Raji (cell line): ENCODE results near the gene LGR4.

ENCODE experiments used
- POLR2A ChIP-seq: IDR thresholded peaks from 2 replicates; pipeline ENCODE4 v1.6.1; 2011; ENCODE audit warnings: low read depth, low read length, control low read depth; ENCODE audit not compliant: insufficient read depth

The LGR4 gene

DNA sequence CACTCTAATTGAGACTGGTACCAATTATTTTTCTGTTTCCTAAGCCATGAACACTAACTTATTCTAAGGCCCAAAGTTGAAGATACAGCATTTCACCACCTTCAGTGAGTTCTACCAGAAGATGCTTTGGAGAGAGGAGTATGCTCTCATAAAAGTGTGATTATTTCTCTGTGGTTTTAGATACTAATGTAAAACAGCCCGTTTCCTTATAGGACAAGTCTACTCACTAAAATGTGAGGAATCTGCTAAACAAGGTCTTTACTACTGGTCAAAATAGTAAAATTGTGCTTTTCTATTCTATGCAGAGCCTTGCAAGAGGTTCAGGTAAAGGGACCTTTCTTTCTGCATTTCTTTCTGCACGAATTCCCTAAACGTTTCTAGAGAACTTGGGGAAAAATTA lies 2.4 kb downstream of the LGR4 start:
- no peak for TF ChIP-seq POLR2A

DNA sequence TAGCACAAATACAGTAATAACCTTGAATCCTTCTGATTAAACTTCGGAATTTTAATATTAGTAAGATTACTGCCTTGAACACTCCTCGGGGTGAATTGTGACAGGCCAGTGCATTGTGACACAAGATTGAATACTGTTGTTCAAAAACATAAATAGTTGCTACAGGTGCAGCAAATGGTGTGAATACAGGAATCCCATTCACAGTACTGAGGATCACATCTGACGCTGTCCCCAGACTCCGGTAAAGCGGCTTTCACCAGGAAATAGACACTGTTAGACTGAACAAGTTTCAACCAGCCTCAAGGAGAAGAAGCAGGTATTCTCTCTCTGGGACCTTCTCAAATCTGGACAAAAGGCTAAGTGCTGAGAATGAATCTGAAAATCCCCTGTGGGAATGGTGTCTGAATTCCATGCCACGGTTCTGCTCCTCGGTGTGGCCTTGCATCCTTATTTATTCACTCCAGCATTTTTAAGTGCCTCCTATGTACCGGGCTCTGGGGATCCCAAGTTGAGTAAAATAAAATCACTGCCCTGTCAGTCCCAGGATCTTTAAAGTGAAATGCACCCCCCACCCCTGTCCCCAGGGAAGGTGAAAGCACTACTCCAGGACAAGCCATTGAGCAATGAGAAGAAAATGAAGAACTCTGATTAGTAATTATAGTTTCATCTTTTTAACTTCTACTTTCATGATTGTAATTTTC lies 3.4 kb downstream of the LGR4 start:
- TF ChIP-seq POLR2A, result no peak

DNA sequence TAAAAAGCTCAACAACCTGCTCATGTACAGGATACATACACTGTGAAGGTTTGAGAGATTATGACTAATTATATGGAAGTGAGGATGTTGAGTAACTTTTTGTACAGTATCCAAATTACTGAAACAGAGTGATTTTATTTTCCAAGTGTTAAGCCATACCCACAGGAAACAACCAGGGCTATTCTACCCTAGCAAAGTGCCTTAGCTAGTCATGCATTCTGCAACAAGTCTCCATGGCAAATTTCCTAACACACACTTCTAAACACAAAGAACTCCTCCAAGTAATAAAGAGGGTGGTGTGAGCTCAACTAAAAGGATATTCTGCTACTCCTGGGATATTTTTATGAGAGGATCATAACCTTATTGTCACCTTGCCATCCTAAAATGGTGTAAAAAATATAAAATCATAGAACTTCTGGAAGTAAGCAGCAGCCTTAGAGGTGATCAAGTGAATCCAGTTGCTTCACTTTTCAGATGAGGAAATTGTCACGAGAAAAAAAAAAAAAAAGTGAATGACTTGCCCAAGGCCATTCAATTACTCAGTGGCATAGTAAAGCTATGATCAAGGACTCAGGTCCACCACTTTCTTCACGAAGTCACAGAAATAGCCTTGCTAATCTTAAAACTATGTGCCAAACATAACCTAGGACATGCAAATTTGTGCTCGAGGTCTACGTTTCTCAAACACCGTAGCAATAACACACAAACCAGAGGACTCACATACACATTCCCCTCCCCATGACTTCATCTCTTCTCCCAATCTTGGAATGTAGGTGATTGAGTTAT lies 4.2 kb downstream of the LGR4 start:
- TF ChIP-seq POLR2A, result no peak

DNA sequence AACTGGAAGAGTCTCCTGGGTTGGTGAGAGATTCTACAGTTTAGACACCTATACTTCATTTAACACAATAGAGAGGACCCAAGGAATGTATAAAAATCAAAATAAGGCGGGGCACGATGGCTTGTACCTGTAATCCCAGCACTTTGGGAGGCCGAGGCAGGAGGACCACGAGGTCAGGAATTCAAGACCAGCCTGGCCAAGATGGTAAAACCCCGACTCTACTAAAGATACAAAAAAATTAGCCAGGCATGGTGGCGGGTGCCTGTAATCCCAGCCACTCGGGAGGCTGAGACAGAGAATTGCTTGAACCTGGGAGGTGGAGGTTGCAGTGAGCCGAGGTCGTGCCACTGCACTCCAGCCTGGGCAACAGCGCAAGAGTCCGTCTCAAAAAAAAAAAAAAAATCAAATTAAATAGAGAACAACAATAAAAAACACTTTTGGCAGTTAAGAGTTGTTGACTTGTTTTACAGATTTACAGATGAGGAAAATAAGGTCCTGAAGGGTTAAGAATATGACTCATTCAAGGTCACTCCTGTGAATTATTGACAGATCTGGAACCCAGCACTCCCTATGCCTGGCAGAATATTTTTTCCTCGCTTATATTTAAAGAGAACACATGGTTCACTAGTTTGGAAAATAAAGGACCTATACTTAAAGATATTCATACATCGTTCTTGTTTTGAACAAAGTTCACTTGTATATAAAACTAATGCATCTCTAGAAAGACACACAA lies 5.2 kb downstream of the LGR4 start:
- no peak for TF ChIP-seq POLR2A

DNA sequence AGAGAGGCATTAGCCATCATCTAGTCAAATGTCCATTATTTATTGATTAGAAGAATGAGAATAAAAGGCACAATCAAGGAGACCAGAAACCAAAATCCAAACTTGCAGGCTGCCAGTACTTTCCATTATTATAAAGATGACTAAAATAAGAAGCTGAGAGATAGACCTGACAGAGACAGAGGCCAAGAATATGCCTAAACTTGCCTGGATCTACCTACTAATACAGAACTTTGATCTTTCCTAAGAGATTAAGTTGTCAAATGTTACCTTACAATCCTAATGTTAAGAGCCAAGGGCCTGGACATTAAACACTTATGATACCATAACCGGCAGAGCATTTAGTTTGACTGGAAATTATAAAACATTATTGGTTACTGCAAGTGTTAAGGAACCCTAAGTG lies 6.2 kb downstream of the LGR4 start:
- TF ChIP-seq POLR2A, result no peak

DNA sequence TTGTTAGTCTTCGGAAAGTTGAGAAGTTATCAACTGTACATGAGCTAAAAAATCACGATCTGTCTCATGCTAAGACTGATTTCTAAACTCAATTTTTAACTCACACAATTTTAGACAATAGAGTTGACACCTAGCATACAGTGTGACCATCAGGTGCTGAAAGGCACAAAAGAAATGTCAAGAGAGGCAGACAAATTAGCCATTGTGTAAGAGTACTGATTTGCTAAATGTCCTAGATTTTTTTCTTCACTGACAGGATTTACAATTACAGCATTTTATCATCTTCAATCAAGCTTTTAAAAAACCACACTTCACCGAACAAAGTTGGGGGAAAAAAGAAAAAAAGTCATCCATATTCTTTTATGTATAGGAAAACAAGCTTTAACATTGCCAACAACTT lies 7.0 kb downstream of the LGR4 start:
- no peak for TF ChIP-seq POLR2A

DNA sequence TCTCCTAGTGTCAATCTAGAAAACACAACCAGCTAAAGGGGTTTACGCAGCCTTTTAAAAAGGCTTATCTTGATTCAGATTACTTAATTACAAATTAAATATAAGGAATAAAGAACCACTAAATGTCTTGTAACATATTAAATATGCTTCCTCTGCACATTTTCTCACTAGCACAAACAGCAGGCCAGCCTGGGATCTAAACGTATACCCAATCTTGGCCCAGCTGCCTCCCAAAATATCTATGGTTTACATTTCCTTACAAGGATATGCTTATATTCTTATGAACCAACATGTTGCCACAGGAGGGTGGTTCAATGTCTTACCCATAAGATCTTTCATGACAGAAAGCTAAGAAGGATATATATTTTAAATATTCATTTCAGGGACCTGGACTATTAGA lies 7.7 kb downstream of the LGR4 start:
- TF ChIP-seq POLR2A, result no peak

DNA sequence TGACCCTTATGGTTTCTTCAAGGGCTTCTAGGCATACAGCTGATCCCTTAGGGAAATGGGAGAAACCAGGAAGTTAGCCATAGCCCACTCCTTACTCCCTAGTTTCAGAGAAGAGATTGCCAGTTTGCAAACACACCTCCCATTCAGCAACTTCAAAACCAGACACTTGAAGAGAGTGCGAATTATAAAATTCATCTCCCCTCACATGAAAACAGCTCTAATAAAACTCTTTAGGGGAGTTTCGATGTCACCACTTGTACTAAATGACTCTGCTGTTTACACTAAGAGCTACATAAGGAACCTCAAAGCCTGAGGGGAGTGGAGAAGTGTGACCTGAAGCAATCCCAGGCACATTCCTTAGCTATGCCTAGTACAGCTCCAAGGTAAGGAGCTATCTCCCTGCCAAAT lies 8.3 kb downstream of the LGR4 start:
- TF ChIP-seq POLR2A, result no peak

DNA sequence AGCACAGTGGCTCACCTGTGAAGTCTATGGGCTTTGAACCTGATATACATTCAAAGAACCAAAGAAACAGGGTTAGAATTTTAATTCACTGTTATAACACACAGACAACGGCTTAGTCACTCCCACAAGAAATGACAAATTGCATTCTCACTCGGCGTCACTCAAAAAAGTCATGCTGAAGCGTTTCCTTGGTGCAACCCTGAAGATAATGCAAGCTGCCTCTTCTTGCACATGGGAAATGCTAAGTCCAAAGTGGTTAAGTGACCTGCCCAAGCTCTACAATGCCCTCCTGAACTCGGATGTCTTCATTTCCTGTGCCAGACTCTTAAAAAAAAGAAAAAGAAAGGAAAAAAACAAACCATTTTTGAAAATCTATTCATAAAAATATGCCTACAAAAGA lies 10.0 kb downstream of the LGR4 start:
- TF ChIP-seq POLR2A, result no peak

DNA sequence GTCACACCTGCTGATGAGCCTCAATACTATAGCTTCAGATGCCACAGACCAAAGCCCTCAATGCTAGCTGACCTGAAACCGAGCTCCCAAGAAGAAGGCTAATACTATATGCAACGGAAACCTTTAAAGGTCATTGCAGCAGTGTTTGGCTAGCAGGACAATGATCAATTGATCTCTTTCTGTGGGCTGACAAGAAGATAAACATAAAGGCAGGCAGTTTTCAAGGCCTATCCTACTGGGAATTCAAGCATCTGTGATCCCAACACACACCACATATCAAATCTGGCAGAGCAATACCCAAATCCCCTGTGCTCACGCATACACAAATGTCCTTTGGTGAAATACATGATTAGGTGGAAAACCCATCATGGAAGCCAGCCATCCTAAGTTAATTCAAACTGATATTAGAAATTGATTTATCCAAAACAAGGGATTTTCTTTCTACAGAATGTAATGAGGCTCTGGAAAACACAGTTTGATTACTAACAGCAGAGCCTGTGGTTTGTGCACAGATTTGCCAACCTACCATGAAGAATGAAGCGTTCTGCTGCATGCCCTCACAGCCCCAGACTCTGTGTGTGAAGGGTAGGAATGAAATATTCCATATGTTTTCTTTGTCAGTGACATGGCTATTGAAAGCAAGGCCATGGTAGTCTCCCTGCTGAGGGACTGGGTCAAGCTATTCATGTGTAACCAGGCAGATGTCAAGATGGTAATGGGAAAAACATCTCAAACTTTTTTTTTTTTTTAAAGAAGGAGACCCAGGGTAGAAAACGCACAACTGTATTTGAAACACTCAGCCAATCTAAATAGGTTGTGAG lies 12.2 kb downstream of the LGR4 start:
- TF ChIP-seq POLR2A, result no peak

DNA sequence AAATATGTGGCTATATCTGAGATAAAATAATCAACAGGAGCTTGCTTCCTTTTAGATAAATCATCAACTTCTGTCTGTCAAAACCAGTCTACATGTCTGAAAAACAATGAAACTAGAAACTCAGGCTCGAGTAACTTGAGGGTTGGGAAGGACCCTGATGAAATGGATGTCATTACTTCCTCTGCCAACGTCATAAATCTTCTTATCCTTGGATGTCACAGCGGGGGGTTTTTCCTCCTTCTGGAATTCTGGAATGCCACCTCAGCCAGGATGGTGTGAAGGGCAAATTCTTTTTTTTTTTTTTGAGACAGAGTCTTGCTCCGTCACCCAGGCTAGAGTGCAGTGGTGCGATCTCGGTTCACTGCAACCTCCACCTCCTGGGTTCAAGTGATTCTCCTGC lies 13.4 kb downstream of the LGR4 start:
- no peak for TF ChIP-seq POLR2A

DNA sequence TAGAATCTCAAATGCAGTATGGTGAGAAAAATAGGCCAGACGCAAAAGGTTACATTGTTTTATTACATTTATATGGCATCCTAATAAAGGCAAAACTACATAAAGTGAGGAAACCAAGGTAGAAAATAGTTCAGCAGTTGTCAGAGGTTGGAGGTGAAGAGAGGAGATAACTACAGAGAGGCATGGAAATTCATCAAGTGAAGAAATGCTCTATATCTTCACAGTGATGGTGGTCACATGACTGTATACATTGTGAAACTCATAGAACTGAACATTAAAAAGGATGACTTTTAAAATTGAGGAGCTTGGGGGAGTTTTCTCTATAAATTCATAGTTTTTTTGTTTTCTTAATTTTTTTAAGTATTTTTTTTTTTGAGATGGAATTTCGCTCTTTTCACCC lies 14.4 kb downstream of the LGR4 start:
- TF ChIP-seq POLR2A, result no peak

DNA sequence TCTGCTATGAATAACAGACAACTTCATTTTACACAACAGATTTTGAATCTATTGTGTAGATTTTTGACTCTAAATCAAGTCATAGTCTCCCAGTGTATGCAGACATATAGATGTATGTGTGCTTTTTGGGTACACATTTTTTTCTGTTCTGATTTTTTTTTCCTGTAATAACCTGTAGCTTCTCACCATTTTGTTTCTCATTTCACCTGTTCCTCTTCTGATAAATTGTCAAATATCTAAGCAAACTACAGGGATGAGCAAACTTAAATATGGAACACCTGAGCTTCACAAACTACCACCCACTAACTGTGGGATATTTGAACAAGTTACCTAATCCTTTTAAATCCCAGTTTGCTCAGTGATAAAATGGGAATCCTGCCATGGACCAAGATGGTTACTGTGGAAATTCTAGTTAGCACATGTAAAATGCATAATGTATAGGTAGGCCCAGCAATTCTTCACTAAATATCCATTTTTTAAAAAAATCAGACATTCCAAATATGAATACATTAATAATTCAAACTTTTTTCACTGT lies 15.7 kb downstream of the LGR4 start:
- TF ChIP-seq POLR2A, result no peak

DNA sequence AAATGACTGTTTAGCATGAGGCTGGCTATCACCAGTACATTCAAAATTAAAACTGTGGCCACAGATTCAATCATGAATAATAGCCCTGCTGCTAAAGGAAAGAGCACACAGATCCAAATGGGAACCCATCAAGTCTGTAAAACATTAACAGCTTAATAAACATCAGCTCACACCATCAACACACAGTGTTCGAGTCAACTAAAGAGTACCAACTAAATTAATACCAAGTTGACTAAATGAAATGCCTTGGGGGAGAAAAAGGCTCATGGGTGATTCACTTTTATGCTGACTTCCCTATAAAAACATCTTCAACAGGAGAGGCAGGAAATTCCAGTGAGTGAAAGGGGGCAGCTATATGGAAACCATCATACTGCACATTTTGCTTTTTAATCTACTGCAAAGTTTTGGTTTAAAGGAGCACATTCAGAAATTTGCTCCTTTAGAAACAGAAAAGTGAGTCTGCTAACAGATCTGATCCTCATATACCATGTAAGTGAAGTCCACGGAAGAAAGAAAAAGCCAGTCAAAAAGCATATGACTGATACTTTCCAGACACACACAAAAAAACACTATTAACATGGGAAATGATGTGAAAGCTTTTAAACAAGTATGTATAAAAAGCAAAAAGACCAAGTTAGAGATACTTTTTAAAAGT lies 16.3 kb downstream of the LGR4 start:
- TF ChIP-seq POLR2A, result no peak
